ENCODE data around the gene FCGR3A.
"Not testable (repeated sequence)": the region's sequence is repeated elsewhere in the genome, so short reads cannot be mapped to it uniquely, and the experiment has no call there.

DNA sequence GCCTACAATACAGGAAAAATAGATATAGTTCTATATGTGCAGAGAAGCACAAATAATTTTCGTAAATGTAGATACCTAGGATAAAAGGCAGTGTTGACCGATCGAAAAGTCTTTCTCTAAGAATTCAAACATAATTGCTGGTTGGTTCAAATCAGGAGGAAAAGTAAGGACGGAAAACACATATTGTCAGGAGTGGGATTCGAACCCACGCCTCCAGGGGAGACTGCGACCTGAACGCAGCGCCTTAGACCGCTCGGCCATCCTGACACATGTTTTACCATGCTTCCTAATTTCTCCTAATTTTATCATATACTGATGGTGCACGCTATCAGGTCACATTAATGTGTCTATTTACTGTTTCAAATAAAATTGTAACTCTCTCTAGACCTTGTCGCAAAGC is 19.5 kb downstream of the FCGR3A start:
- TF ChIP-seq, protein P1, sequence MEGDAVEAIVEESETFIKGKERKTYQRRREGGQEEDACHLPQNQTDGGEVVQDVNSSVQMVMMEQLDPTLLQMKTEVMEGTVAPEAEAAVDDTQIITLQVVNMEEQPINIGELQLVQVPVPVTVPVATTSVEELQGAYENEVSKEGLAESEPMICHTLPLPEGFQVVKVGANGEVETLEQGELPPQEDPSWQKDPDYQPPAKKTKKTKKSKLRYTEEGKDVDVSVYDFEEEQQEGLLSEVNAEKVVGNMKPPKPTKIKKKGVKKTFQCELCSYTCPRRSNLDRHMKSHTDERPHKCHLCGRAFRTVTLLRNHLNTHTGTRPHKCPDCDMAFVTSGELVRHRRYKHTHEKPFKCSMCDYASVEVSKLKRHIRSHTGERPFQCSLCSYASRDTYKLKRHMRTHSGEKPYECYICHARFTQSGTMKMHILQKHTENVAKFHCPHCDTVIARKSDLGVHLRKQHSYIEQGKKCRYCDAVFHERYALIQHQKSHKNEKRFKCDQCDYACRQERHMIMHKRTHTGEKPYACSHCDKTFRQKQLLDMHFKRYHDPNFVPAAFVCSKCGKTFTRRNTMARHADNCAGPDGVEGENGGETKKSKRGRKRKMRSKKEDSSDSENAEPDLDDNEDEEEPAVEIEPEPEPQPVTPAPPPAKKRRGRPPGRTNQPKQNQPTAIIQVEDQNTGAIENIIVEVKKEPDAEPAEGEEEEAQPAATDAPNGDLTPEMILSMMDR (IDR thresholded peaks at IDR 0.05) = peak in 2 of 4 experiments; percentile 19 to 21
- TF ChIP-seq POLR2A (IDR thresholded peaks at IDR 0.05) = not testable (repeated sequence)
- peak; percentile 19 for TF ChIP-seq POLR2AphosphoS5 (IDR thresholded peaks at IDR 0.05)

All from gastroesophageal sphincter (tissue), 3 donors.